Small intestine (tissue), 16 donors: ENCODE results near the gene ALAD. TPM values are rescaled to one million over a fixed set of nuclear protein-coding genes. Genes with fewer than 3 reads are reported as not detected.
"Not testable (repeated sequence)": the region's sequence is repeated elsewhere in the genome, so short reads cannot be mapped to it uniquely, and the experiment has no call there.

Experiments
- DNase-seq, 2 donors: peaks; one replicate each; pipeline versions ENCODE4 v3.0.0 to v3.0.0-alpha.2; 2013
- FAIRE-seq: peaks from 2 replicates; lab custom pipeline; 2012; peaks lifted over from hg19 to GRCh38; lab: Jason Lieb, UNC
- H3K27ac ChIP-seq, 3 donors: one replicate each; pipeline ENCODE4 v1.5.1; 2013; ENCODE audit warnings: low read length in 2 of 3, mild to moderate bottlenecking in 2 of 3, control low read depth in 1 of 3, inconsistent platforms in 1 of 3, low read depth in 1 of 3, moderate library complexity in 1 of 3
- H3K27me3 ChIP-seq, 3 donors: one replicate each; pipeline ENCODE4 v1.6.1; 2013; ENCODE audit warnings: low read length in 3 of 3, inconsistent platforms in 1 of 3; ENCODE audit not compliant: control insufficient read depth in 3 of 3, insufficient read depth in 3 of 3
- H3K36me3 ChIP-seq, 3 donors: one replicate each; pipeline ENCODE4 v1.6.1; 2013; ENCODE audit warnings: low read length in 3 of 3, inconsistent platforms in 1 of 3, low read depth in 1 of 3, mild to moderate bottlenecking in 1 of 3, moderate library complexity in 1 of 3; ENCODE audit not compliant: control insufficient read depth in 3 of 3, insufficient read depth in 2 of 3
- H3K4me1 ChIP-seq, 3 donors: one replicate each; pipeline ENCODE4 v1.6.1; 2013; ENCODE audit warnings: low read length in 2 of 3, inconsistent platforms in 1 of 3, low read depth in 1 of 3, mild to moderate bottlenecking in 1 of 3, moderate library complexity in 1 of 3; ENCODE audit not compliant: control insufficient read depth in 3 of 3, insufficient read depth in 2 of 3
- H3K4me3 ChIP-seq, 3 donors: one replicate each; pipeline ENCODE4 v1.5.1; 2013; ENCODE audit warnings: low read length in 3 of 3, control low read depth in 1 of 3, inconsistent platforms in 1 of 3, low read depth in 1 of 3, mild to moderate bottlenecking in 1 of 3, moderate library complexity in 1 of 3
- H3K9me3 ChIP-seq, 2 donors: one replicate each; pipeline ENCODE4 v1.6.1; 2013; ENCODE audit warnings: low read depth in 1 of 2, low read length in 1 of 2; ENCODE audit not compliant: control insufficient read depth in 2 of 2, insufficient read depth in 1 of 2
- WGBS, 3 donors: extraction: QIAGEN DNeasy Blood & Tissue Kit; methylation state at CpG; one replicate each; pipeline ENCODE4 v1.1.7; 2013; 5-methylcytosine and 5-hydroxymethylcytosine counted together
- long read RNA-seq, 10 donors: transcript quantifications; one replicate each; lab custom pipeline, GENCODE V29; 2026
- polyA plus RNA-seq, 4 donors: library from polyadenylated mRNA; stranded (reverse) in 3 of 4; unstranded in 1 of 4; fragments of 200-250 nt in 3 of 4; fragments of 120-200 nt in 1 of 4; gene quantifications; one replicate each; pipeline versions ENCODE4 v1.2.1 to v1.2.3, GENCODE V29; 2013
- donor health status: healthy with polysubstance abuse.
- donor health status: control.
- donor health status: control.
- donor health status: Bipolar disorder and iron deficiency.
- donor health status: healthy.

The ALAD gene
- polyA plus RNA-seq: 10 to 100 TPM; 33.5 to 97.7 (median 42.9) TPM
- long read RNA-seq, donor 1, transcript ALAD-201 (12 exons, 3,173 nt): major isoform, 9 of 20 reads
- long read RNA-seq, donor 1, partial matches to known transcripts: 6 of 20 reads
- long read RNA-seq, donor 1, other reads (novel, unspliced or antisense): 0 of 20 reads
- long read RNA-seq, donor 2, partial matches to known transcripts: 0 of 4 reads
- long read RNA-seq, donor 2, other reads (novel, unspliced or antisense): 0 of 4 reads
- long read RNA-seq, donor 3, partial matches to known transcripts: 0 of 1 reads
- long read RNA-seq, donor 3, other reads (novel, unspliced or antisense): 0 of 1 reads
- long read RNA-seq, donor 4: 0 reads
- long read RNA-seq, donor 5, partial matches to known transcripts: 0 of 2 reads
- long read RNA-seq, donor 5, other reads (novel, unspliced or antisense): 0 of 2 reads
- long read RNA-seq, donor 6, transcript ALAD-201 (12 exons, 3,173 nt): major isoform, 5 of 6 reads
- long read RNA-seq, donor 6, partial matches to known transcripts: 0 of 6 reads
- long read RNA-seq, donor 6, other reads (novel, unspliced or antisense): 0 of 6 reads
- long read RNA-seq, donor 7: 0 reads
- long read RNA-seq, donor 8: 0 reads
- long read RNA-seq, donor 9: 0 reads
- long read RNA-seq, donor 10, transcript ALAD-201 (12 exons, 3,173 nt): major isoform, 14 of 21 reads
- long read RNA-seq, donor 10, partial matches to known transcripts: 6 of 21 reads
- long read RNA-seq, donor 10, other reads (novel, unspliced or antisense): 0 of 21 reads

GRCh38 chr9:113401027-113401792 lies at the start of gene ALAD:
TSS of gene ALAD (minus strand) at chr9:113401284. CDS start at chr9:113393559, 7,725 bp downstream.
- no peaks in the 10 kb centered on the region for H3K27me3 ChIP-seq
- peaks cover 0 to 16% (median 0%) of the 10 kb centered on the region in 3 donors for H3K36me3 ChIP-seq
- H3K4me1 ChIP-seq: peaks cover 7 to 38% (median 11%) of the 10 kb centered on the region in 3 donors
- FAIRE-seq (no peak), DNase-seq (peak; percentile 99 to 100)
- 2% methylated on average over 40 to 50 of the region's 50 CpGs for WGBS, 3 donors
- no peaks in the 10 kb centered on the region for H3K9me3 ChIP-seq
- peak within 1 kb of the TSS; percentile 63 to 97 (median 79) for H3K4me3 ChIP-seq
- H3K27ac ChIP-seq: peak within 1 kb of the TSS; percentile 62 to 91 (median 74)

- H3K4me1 ChIP-seq: no peaks in the 10 kb centered on the region
- no peaks in the 10 kb centered on the region for H3K27me3 ChIP-seq
- no peak overlapping the region for H3K4me3 ChIP-seq
- DNase-seq (no peak), FAIRE-seq (no peak)
- no peaks in the 10 kb centered on the region for H3K36me3 ChIP-seq
- no peaks in the 10 kb centered on the region for H3K9me3 ChIP-seq
- no peak overlapping the region for H3K27ac ChIP-seq
- 60 to 86% (median 72%) methylated on average over 2 of the region's 2 CpGs for WGBS, 3 donors
Measured at GRCh38 chr9:113449376-113449775, 48.3 kb upstream of the ALAD start.

GRCh38 chr9:113446323-113446740 lies 45.2 kb upstream of the ALAD start:
- no peak overlapping the region for H3K4me3 ChIP-seq
- DNase-seq (peak; percentile 66 to 67), FAIRE-seq (peak; percentile 47)
- H3K27ac ChIP-seq: no peak overlapping the region
- no peaks in the 10 kb centered on the region for H3K27me3 ChIP-seq
- no peaks in the 10 kb centered on the region for H3K9me3 ChIP-seq
- H3K36me3 ChIP-seq: no peaks in the 10 kb centered on the region
- 54 to 59% (median 56%) methylated on average over 3 of the region's 3 CpGs for WGBS, 3 donors
- no peaks in the 10 kb centered on the region for H3K4me1 ChIP-seq

- Histone ChIP-seq H3K4me3 (no peak overlapping the region), H3K27me3 (no peaks in the 10 kb centered on the region), H3K9me3 (no peaks in the 10 kb centered on the region), H3K27ac (no peak overlapping the region), H3K4me1 (no peaks in the 10 kb centered on the region), H3K36me3 (no peaks in the 10 kb centered on the region)
- 86 to 95% (median 90%) methylated on average over 2 of the region's 2 CpGs for WGBS, 3 donors
- no peak for FAIRE-seq
- DNase-seq: no peak
Measured at GRCh38 chr9:113444736-113445135, 43.7 kb upstream of the ALAD start.

GRCh38 chr9:113437716-113438115 lies 36.6 kb upstream of the ALAD start:
- DNase-seq, H3K9me3 ChIP-seq, H3K27me3 ChIP-seq, H3K4me1 ChIP-seq, H3K4me3 ChIP-seq, H3K27ac ChIP-seq, H3K36me3 ChIP-seq, FAIRE-seq: not testable (repeated sequence)
- WGBS, 3 donors: 59 to 83% (median 79%) methylated on average over 1 of the region's 1 CpG

GRCh38 chr9:113436728-113437515 lies 35.8 kb upstream of the ALAD start:
- Histone ChIP-seq H3K36me3 (no peaks in the 10 kb centered on the region), H3K27me3 (peaks cover 0 to 3% (median 0%) of the 10 kb centered on the region in 3 donors), H3K9me3 (no peaks in the 10 kb centered on the region), H3K27ac (no peak overlapping the region), H3K4me3 (no peak overlapping the region), H3K4me1 (no peaks in the 10 kb centered on the region)
- FAIRE-seq: no peak
- WGBS, 3 donors: 75 to 86% (median 85%) methylated on average over 4 of the region's 4 CpGs
- DNase-seq: no peak

- Histone ChIP-seq H3K27ac (no peak overlapping the region), H3K27me3 (peaks cover 0 to 3% (median 0%) of the 10 kb centered on the region in 3 donors), H3K36me3 (no peaks in the 10 kb centered on the region), H3K4me3 (no peak overlapping the region), H3K4me1 (no peaks in the 10 kb centered on the region), H3K9me3 (no peaks in the 10 kb centered on the region)
- FAIRE-seq (no peak), DNase-seq (no peak)
Measured at GRCh38 chr9:113431191-113431590, 30.1 kb upstream of the ALAD start.
